Testis (tissue), 2 donors: ENCODE data around the gene LSP1.

ENCODE experiments used
- CTCF ChIP-seq, 3 experiments: fragments of 450-650 bp in 2 of 3; fragments of 200-600 bp in 1 of 3; sonication (generic) in 1 of 3; IDR thresholded peaks; one replicate each; pipeline ENCODE4 v1.5.1; 2016 to 2019; ENCODE audit warnings: antibody characterized with exemption in 3 of 3, mild to moderate bottlenecking in 2 of 3, moderate library complexity in 1 of 3
- POLR2A ChIP-seq: fragments of 450-650 bp; IDR thresholded peaks from one replicate; pipeline ENCODE4 v1.6.1; 2017; ENCODE audit warnings: antibody characterized with exemption, mild to moderate bottlenecking, moderate library complexity

GRCh38 chr11:1878137-1879031 lies 25.5 kb downstream of the LSP1 start:
- TF ChIP-seq CTCF (IDR thresholded peaks at IDR 0.05) (no peak), POLR2A (no peak)
